GM12801 (cell line): ENCODE measurements around the gene ELAVL3.

Experiments
- TF ChIP-seq, protein P1 (sequence below): IDR thresholded peaks from one replicate; pipeline ENCODE4 v1.5.1; 2011; ENCODE audit warnings: control low read depth; ENCODE audit not compliant: insufficient read length; ENCODE audit errors: extremely low read depth

The ELAVL3 gene

DNA sequence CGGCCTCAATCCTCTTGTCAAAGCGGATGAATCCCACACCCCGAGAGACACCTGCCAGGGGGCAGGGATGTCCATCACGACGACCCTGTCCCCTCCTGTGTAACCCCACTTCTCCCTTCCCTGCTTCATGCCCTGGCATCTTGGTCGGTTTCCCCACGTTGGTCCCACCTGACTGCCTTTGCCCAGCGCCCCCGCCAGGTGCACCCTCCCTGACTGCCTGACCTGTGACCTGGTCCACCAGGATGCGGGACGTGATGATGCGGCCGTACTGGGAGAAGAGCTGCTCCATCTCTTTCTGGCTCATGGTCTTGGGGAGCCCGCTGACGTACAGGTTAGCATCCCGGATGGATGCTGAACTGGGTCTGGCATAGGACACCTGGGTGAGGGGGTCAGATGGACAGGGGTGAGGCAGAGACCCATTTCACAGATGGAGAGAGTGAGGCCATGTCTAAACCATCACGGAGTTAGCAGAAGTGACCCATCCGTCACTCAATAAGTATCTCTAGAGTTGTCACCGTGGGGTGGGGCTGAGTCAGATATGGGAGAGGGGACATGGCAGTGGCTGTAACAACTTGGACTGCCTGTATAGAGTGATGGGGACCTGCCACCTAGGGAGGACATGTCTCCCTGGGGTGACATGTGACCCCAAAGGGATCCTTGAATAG lies 22.5 kb downstream of the ELAVL3 start:
- TF ChIP-seq, protein P1, sequence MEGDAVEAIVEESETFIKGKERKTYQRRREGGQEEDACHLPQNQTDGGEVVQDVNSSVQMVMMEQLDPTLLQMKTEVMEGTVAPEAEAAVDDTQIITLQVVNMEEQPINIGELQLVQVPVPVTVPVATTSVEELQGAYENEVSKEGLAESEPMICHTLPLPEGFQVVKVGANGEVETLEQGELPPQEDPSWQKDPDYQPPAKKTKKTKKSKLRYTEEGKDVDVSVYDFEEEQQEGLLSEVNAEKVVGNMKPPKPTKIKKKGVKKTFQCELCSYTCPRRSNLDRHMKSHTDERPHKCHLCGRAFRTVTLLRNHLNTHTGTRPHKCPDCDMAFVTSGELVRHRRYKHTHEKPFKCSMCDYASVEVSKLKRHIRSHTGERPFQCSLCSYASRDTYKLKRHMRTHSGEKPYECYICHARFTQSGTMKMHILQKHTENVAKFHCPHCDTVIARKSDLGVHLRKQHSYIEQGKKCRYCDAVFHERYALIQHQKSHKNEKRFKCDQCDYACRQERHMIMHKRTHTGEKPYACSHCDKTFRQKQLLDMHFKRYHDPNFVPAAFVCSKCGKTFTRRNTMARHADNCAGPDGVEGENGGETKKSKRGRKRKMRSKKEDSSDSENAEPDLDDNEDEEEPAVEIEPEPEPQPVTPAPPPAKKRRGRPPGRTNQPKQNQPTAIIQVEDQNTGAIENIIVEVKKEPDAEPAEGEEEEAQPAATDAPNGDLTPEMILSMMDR: no peak

DNA sequence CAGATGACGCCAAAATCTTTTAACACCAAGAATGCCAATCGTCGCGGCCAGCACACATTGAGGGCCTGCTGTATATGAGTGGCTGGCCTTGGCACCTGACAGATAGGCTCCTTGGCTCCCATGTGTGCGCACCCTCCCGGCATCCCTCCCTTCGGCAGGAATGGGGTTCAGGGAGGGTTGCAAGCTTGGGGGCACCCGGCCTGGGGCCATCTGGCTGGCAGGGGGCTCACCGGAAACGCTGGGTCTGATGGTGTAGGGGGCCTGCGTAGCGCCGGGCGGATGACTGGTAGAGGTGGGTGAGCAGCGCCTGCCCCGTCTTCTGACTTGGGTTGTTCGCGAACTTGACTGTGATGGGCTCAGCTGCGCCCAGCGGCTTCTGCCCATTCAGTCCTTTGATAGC lies 23.0 kb downstream of the ELAVL3 start:
- TF ChIP-seq, protein P1: no peak

DNA sequence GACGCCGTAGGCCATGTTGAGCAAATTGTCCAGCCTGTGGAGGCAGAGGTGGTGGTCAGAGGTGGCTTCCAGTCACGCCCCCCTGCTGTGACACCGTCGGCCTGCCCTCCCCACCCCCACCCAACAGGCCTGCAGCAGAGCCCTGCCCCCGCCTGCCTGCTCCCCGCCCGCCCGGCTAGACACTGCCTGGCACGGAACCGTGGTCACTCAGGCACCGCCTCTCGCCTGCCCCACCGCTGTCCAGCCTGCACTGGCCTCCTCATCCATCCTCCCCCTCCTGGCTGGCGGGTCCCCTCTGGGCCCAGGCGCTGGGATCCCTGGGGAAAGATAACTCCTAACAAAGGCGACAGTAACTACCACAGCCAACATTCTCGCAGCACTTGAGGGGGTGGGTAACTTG lies 23.7 kb downstream of the ELAVL3 start:
- TF ChIP-seq, protein P1: no peak

DNA sequence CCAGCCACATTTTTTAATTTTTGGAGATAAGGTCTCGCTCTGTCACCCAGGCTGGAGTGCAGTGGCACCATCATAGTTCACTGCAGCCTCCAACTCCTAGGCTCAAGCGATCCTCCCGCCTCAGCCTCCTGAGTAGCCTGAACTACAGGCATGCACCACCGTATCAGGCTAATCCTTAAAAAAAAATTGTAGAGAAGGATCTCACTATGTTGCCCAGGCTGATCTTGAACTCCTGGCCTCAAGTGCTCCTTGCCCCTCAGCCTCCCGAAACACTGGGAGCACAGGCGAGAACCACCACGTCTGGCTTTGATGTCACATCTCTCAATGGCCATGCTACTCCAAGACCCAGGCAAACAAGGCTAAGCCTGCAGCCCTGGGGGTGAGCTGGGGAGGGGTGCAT lies 24.2 kb downstream of the ELAVL3 start:
- TF ChIP-seq, protein P1: no peak

DNA sequence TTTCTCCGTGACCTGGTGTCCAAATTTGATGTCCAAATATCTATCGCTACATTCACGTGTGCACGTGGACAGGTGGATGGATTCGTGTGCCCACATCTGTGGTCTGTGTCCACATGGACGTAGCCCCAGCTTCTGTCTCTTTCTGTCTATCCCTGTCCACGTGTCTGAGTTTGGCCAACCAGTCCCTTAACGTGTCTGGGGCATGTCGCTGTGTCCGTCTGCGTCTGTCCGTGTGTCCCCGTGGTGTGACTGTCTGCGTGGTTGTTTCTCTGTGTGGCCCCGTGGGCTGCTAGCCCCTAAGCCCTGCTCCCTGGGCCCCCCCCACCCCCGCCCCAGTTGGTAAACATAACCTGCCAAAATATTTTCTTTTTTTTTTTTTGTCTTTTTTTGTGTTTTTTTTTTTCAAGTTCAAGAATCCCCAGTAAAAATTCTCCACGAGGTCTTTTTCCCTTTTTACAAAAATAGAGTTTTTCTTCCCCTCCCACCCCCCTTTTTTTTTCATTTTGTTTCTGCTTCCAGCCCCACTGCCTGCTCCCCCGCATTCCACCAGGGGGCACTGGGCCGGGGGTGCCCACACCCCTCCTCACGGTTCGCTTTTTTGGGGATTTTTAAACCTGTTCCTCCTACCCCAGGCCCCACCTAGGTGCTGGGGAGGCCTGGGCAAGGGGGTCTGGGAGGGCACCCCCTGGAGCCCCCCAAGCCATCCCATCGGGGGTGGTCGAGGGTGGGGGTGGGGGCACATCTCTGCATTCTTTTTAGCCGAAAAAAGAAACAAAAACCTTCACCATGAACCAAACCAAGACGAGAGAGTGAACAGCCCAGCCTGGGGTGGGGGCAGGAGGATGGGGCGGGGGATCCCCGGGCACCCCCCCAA lies 27.1 kb downstream of the ELAVL3 start:
- TF ChIP-seq, protein P1: no peak

DNA sequence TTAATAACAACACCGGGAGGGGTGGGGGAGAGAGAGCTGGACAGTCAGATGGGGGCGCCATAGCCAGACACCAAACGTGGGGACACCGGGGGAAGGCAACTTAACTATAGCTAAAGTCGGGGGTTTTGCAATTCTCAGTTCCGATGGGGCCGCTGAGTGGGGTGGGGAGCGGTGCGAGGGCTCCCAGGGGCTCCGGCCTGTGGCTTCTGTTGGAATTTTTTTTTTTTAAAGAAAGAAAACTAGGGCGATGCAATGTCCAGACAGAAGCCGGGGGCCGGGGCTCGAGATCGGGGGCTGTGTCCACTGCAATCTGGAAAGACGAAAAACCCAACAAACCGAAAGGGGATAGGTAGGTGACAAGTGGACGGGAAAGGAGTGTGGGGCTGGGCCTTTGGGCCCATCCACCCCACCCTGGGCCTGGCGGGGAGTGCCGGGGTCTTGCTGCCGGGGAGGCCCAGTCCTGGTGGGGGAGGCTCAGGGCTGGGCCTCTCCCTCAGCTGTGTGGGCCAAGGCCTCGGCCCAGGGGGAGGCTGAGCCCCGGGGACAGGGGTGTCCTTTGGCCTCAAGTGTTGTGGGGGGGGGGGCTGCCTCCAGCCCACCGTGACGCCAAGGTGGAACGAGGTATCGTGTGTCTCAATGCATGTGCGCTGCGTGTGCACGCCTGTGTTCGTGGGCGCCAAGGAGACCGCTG lies 28.1 kb downstream of the ELAVL3 start:
- TF ChIP-seq, protein P1: no peak

DNA sequence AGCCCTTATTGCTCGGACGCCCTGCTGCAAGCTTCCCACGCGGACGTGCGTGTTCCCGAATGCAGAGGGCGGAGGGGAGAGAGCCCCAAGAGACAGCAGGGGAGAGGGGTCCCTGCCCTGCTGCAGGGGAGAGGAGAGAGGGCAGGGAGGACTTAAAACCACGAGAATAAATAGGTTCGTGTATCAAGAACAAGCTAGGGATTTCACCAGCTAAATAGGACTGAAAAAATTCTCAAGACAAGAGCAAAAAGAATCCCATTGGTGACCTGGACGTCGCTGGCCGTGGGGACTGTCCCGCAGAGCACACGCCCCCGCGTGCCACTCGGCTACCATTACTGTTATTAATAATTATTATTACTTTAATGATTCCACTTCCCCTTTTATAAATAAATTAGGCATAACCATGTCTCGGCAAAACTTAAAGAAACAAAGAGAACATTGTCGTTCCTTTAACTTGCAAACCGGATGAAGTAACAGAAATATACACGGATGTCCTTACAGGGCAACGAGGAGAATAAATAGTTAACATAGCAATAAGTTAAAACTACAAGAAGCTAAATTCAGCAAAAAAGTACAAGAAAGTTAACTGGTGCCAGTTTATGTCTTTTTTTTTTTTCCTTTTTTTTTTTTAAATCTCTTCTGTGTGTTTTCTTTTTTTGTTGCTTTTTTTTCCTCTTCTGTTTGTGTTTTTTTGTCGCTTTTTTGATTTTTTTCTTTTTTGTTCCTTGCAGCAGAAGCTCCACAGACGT lies 28.8 kb downstream of the ELAVL3 start:
- TF ChIP-seq, protein P1: no peak
